GM18499 (cell line): Measurements from ENCODE around the gene OR3A3.
"Not testable (repeated sequence)": the region's sequence is repeated elsewhere in the genome, so short reads cannot be mapped to it uniquely, and the experiment has no call there.

Source experiments
- ATAC-seq: cut with Tn5 transposase; IDR thresholded peaks from one replicate; pipeline ENCODE4 v1.9.1; 2021; ENCODE audit warnings: moderate number of reproducible peaks; ENCODE audit not compliant: insufficient read depth, unreplicated experiment

OR3A3 gene

GRCh38 chr17:3411070-3411469, at the start of gene OR3A3:
OR3A3 (plus strand) TSS chr17:3411370.
- ATAC-seq = no peak

GRCh38 chr17:3371167-3371566, 40.0 kb upstream of the OR3A3 start:
- ATAC-seq = not testable (repeated sequence)

- no peak for ATAC-seq
Observed at GRCh38 chr17:3378321-3378720, 32.8 kb upstream of the OR3A3 start.

GRCh38 chr17:3381957-3382356, 29.2 kb upstream of the OR3A3 start:
- ATAC-seq = no peak

- ATAC-seq = no peak
Observed at GRCh38 chr17:3385869-3386816, 25.0 kb upstream of the OR3A3 start, which contains the start of gene OR3A2. OR3A2 (minus strand) TSS chr17:3386308.

- ATAC-seq = no peak
Observed at GRCh38 chr17:3389791-3390190, 21.4 kb upstream of the OR3A3 start.

- not testable (repeated sequence) for ATAC-seq
Observed at GRCh38 chr17:3397801-3398200, 13.4 kb upstream of the OR3A3 start.

GRCh38 chr17:3398310-3398709, 12.9 kb upstream of the OR3A3 start, which contains the start of gene OR1E1:
OR1E1 (minus strand) TSS chr17:3398410; CDS start chr17:3398410, 0 bp downstream.
- no peak for ATAC-seq

- ATAC-seq = no peak
Observed at GRCh38 chr17:3400055-3400454, 11.1 kb upstream of the OR3A3 start.

GRCh38 chr17:3401786-3402185, 9.4 kb upstream of the OR3A3 start:
- no peak for ATAC-seq

GRCh38 chr17:3403856-3404255, 7.3 kb upstream of the OR3A3 start:
- not testable (repeated sequence) for ATAC-seq

GRCh38 chr17:3412216-3412615, 1.0 kb downstream of the OR3A3 start:
- ATAC-seq = not testable (repeated sequence)

- no peak for ATAC-seq
Observed at GRCh38 chr17:3415610-3416009, 4.4 kb downstream of the OR3A3 start.

- no peak for ATAC-seq
Observed at GRCh38 chr17:3418222-3418621, 7.1 kb downstream of the OR3A3 start.

GRCh38 chr17:3433215-3433614, 22.0 kb downstream of the OR3A3 start:
- ATAC-seq = not testable (repeated sequence)

GRCh38 chr17:3433741-3434140, 22.6 kb downstream of the OR3A3 start, which contains the start of gene OR1E2:
OR1E2 (minus strand) TSS chr17:3433841; CDS start chr17:3433841, 0 bp downstream.
- ATAC-seq = no peak

GRCh38 chr17:3438368-3438767, 27.2 kb downstream of the OR3A3 start:
- ATAC-seq = no peak

GRCh38 chr17:3440451-3440850, 29.3 kb downstream of the OR3A3 start:
- no peak for ATAC-seq

- no peak for ATAC-seq
Observed at GRCh38 chr17:3447625-3448024, 36.5 kb downstream of the OR3A3 start.

- no peak for ATAC-seq
Observed at GRCh38 chr17:3448059-3448665, 37.0 kb downstream of the OR3A3 start.

- ATAC-seq = not testable (repeated sequence)
Observed at GRCh38 chr17:3466355-3466754, 55.2 kb downstream of the OR3A3 start.
